ENCODE measurements around the gene GNAO1. TPM values are rescaled to one million over a fixed set of nuclear protein-coding genes. Genes with fewer than 3 reads are reported as not detected.
A peak's percentile ranks its signal among the peaks of the same experiment; 100 is the strongest.

GNAO1 gene
- polyA plus RNA-seq, 3 donors: 5.9 to 6.4 (median 6.3) TPM

GRCh38 chr16:56311208-56312027 is 120.1 kb downstream of the GNAO1 start:
- DNase-seq: no peak

- DNase-seq: no peak
These were observed 120.7 kb downstream of the GNAO1 start for GRCh38 chr16:56312028-56312300.

- no peak for DNase-seq
These were observed 121.3 kb downstream of the GNAO1 start for GRCh38 chr16:56312556-56312955.

- no peak for DNase-seq
These were observed 123.1 kb downstream of the GNAO1 start for GRCh38 chr16:56314244-56314850.

GRCh38 chr16:56315955-56316354 is 124.7 kb downstream of the GNAO1 start:
- no peak for DNase-seq

- DNase-seq: no peak
These were observed 125.3 kb downstream of the GNAO1 start for GRCh38 chr16:56316545-56316944.

GRCh38 chr16:56317998-56318826 is 126.9 kb downstream of the GNAO1 start:
- DNase-seq: peak; percentile 79

- DNase-seq: no peak
These were observed 127.5 kb downstream of the GNAO1 start for GRCh38 chr16:56318827-56319140.

GRCh38 chr16:56319376-56319775 is 128.1 kb downstream of the GNAO1 start:
- DNase-seq: no peak

- DNase-seq: no peak
These were observed 128.8 kb downstream of the GNAO1 start for GRCh38 chr16:56320056-56320455.

GRCh38 chr16:56320811-56321558 is 129.7 kb downstream of the GNAO1 start:
- DNase-seq: no peak

- no peak for DNase-seq
These were observed 130.3 kb downstream of the GNAO1 start for GRCh38 chr16:56321571-56321970.

GRCh38 chr16:56324406-56324805 is 133.1 kb downstream of the GNAO1 start:
- DNase-seq: no peak

GRCh38 chr16:56325956-56326355 is 134.7 kb downstream of the GNAO1 start:
- DNase-seq: no peak

- DNase-seq: no peak
These were observed 136.0 kb downstream of the GNAO1 start for GRCh38 chr16:56327071-56327928.

- DNase-seq: no peak
These were observed 136.6 kb downstream of the GNAO1 start for GRCh38 chr16:56327929-56328258.

GRCh38 chr16:56328276-56329022 is 137.2 kb downstream of the GNAO1 start:
- no peak for DNase-seq

GRCh38 chr16:56329887-56330286 is 138.6 kb downstream of the GNAO1 start:
- DNase-seq: no peak

- DNase-seq: no peak
These were observed 139.2 kb downstream of the GNAO1 start for GRCh38 chr16:56330476-56330875.

GRCh38 chr16:56331399-56331798 is 140.1 kb downstream of the GNAO1 start:
- no peak for DNase-seq

GRCh38 chr16:56331915-56332314 is 140.6 kb downstream of the GNAO1 start:
- DNase-seq: no peak
